OCI-LY3 (cell line): ENCODE data around the gene PAM16.

Experiments
- H2AFZ ChIP-seq: fragments of 200-600, 300-600 bp; shearing (Covaris generic); 2 replicates; pipeline ENCODE4 v1.6.0; 2014; ENCODE audit warnings: antibody characterized with exemption, low read depth, low read length
- H3K27ac ChIP-seq: fragments of 200-600, 300-600 bp; sonication (generic); 2 replicates; pipeline ENCODE4 v1.5.1; 2014; ENCODE audit warnings: mild to moderate bottlenecking, low read length, moderate library complexity, mixed read lengths
- H3K27me3 ChIP-seq: fragments of 200-600, 300-600 bp; sonication (generic); 2 replicates; pipeline ENCODE4 v1.6.1; 2014; ENCODE audit warnings: low read depth, low read length, mixed read lengths
- H3K36me3 ChIP-seq: fragments of 200-600, 300-600 bp; sonication (generic); replicated peaks from 2 replicates; pipeline ENCODE3; 2014; ENCODE audit warnings: low read depth, low read length, mixed read lengths
- H3K4me1 ChIP-seq: fragments of 300-600, 200-600 bp; sonication (generic); 2 replicates; pipeline ENCODE4 v1.6.1; 2014; ENCODE audit warnings: low read length, mixed read lengths
- H3K4me2 ChIP-seq: fragments of 200-600, 300-600 bp; sonication (generic); 2 replicates; pipeline ENCODE4 v1.6.1; 2014; ENCODE audit warnings: low read length, mixed read lengths
- H3K4me3 ChIP-seq: fragments of 300-600, 200-600 bp; sonication (generic); 2 replicates; pipeline ENCODE4 v1.5.1; 2014; ENCODE audit warnings: antibody characterized with exemption, mild to moderate bottlenecking, low read length, moderate library complexity
- H3K79me2 ChIP-seq: fragments of 300-600, 200-600 bp; shearing (Covaris generic); 2 replicates; pipeline ENCODE4 v1.6.1; 2014; ENCODE audit warnings: mild to moderate bottlenecking, low read length, mixed read lengths
- H3K9ac ChIP-seq: fragments of 300-600, 200-600 bp; shearing (Covaris generic); 2 replicates; pipeline ENCODE4 v1.6.0; 2014; ENCODE audit warnings: mild to moderate bottlenecking, low read length, moderate library complexity
- H3K9me3 ChIP-seq: fragments of 200-600, 300-600 bp; shearing (Covaris generic); 2 replicates; pipeline ENCODE4 v1.6.1; 2014; ENCODE audit warnings: low read length, mixed read lengths; ENCODE audit not compliant: insufficient read depth
- H4K20me1 ChIP-seq: fragments of 200-600, 300-600 bp; sonication (generic); 2 replicates; pipeline ENCODE4 v1.6.1; 2016; ENCODE audit warnings: low read length, mixed read lengths; ENCODE audit not compliant: insufficient read depth
- EZH2phosphoT487 ChIP-seq: fragments of 200-600 bp; shearing (Covaris generic); IDR thresholded peaks from 2 replicates; pipeline ENCODE4 v1.6.1; 2018; ENCODE audit warnings: antibody characterized with exemption, mixed run types, low read depth
- TF ChIP-seq, protein P1 (sequence below): fragments of 200-600, 300-600 bp; sonication (generic); IDR thresholded peaks from 2 replicates; pipeline ENCODE4 v1.5.1; 2014; ENCODE audit warnings: antibody characterized with exemption, low read length, low read depth

PAM16 gene

DNA sequence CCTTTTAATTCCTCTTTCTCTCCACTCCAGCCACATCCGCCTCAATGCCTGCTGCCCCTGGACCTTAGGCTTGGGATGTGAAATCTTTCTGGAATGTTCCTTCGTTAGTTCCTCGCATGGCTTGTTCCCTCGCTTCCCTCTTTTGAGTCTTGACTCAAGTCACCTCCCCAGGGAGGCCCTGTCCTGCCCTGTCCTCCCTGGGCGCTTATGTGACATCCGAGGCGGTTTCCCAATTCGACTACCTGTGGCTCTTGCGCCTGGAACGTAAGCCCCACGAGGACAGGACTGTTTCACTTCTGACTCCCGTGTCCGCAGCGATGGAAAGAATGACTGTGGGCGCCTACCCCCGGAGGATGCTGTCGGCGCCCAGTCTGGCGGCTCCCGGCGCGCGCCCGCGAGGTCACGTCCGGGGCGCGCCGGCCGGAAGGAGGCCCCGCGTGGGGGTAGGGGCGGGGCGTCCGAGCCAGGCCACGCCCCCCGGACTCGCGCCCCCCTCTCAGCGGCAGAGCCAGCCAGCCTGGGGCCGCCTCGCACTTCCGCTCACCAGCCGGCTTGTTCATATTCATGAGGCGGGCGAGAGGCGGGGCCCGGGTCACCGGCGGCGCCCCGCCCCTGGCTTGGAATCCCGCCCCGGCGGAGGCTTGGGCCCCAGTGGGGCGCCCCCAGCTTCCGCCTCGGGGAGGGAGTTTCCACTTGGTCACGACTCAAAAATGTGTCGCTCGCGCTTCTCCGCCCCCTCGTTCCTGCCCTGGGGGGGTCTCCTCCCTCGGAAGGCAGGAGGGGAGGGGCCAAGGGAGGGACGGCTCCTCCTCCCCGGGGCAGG lies 43.7 kb downstream of the PAM16 start:
- peak overlapping the region; percentile 4 for H2AFZ ChIP-seq
- TF ChIP-seq EZH2phosphoT487 = no peak
- TF ChIP-seq, protein P1, sequence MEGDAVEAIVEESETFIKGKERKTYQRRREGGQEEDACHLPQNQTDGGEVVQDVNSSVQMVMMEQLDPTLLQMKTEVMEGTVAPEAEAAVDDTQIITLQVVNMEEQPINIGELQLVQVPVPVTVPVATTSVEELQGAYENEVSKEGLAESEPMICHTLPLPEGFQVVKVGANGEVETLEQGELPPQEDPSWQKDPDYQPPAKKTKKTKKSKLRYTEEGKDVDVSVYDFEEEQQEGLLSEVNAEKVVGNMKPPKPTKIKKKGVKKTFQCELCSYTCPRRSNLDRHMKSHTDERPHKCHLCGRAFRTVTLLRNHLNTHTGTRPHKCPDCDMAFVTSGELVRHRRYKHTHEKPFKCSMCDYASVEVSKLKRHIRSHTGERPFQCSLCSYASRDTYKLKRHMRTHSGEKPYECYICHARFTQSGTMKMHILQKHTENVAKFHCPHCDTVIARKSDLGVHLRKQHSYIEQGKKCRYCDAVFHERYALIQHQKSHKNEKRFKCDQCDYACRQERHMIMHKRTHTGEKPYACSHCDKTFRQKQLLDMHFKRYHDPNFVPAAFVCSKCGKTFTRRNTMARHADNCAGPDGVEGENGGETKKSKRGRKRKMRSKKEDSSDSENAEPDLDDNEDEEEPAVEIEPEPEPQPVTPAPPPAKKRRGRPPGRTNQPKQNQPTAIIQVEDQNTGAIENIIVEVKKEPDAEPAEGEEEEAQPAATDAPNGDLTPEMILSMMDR = no peak
- H3K4me1 ChIP-seq = peaks cover 29% of the 10 kb centered on the region

DNA sequence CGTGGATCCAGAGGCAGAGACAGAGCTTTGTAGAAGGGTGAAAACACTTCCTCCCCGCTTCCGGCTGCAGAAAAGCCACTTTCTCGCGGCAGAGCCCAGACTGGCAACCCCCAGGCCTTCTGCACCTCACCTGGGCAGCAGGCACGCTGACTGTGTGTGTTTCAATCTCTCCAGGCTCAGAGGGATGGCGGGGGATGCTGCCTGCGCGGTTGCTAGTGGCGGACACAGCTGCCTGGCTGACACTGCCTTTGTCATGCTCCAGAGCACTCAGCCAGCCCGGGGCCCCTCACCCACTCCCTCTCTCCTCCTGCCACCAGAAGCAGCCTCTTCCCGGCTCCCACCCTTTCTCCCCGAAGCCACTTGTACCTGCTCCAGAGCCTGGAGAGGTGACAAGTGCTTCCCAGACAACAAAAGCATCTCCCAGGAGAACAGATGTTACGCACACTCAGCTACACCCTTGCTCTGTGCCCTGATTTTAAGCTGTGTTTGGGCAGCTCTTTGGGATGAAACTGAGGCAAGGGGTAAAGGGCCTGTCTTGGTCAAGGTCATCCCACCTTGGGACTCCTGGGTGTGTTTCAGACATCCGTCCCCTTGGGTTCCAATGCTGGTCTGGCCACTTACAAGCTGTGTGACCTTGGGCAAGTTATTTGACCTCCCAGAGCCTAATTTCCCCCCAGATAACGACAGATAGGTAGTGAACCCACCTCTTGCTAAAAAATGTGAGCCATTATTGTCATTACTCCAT lies 44.5 kb downstream of the PAM16 start:
- H3K9ac ChIP-seq = peak overlapping the region; percentile 81

More for the DNA sequence above, 43.7 kb downstream of the PAM16 start:
- Histone ChIP-seq H3K36me3 (peaks cover 9% of the 10 kb centered on the region), H3K4me3 (peak overlapping the region; percentile 90), H3K4me2 (peak overlapping the region; percentile 96), H3K9me3 (no peaks in the 10 kb centered on the region), H3K9ac (peak overlapping the region; percentile 81), H3K27ac (peak overlapping the region; percentile 63), H3K79me2 (peaks cover 19% of the 10 kb centered on the region), H4K20me1 (no peaks in the 10 kb centered on the region), H3K27me3 (no peaks in the 10 kb centered on the region)

DNA sequence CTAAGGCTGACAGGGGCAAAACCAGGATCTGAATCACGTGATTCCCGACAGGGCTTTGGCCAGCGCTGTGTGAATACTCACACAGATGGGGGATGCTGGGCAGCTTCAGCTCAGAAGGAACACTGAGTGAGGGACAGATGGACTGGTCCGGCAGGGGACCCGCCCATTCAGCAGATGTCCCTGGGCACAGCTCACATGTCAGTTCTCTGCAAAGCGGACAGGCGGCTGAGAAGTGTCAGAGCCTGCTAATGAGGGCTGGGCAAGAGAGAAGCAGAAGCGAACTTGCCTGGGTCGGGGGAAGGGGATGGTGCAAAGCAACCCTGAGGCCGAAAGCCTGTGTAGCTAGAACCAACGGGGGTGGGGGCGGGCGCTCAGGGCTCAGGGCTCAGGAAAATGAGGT lies 47.1 kb downstream of the PAM16 start:
- Histone ChIP-seq H3K36me3 (peaks cover 11% of the 10 kb centered on the region), H4K20me1 (no peaks in the 10 kb centered on the region), H3K4me2 (no peak overlapping the region), H3K9me3 (no peaks in the 10 kb centered on the region), H3K9ac (no peak overlapping the region), H3K79me2 (peaks cover 19% of the 10 kb centered on the region), H3K4me3 (no peak overlapping the region), H2AFZ (no peak overlapping the region), H3K27ac (no peak overlapping the region), H3K4me1 (peaks cover 16% of the 10 kb centered on the region), H3K27me3 (no peaks in the 10 kb centered on the region)
- TF ChIP-seq, protein P1 = no peak
- TF ChIP-seq EZH2phosphoT487 = no peak

More for the DNA sequence above, 44.5 kb downstream of the PAM16 start:
- H2AFZ ChIP-seq = no peak overlapping the region
- H3K9me3 ChIP-seq = no peaks in the 10 kb centered on the region
- peaks cover 19% of the 10 kb centered on the region for H3K79me2 ChIP-seq
- peak overlapping the region; percentile 53 for H3K27ac ChIP-seq
- H3K4me3 ChIP-seq = peak overlapping the region; percentile 90
- peaks cover 29% of the 10 kb centered on the region for H3K4me1 ChIP-seq
- H3K27me3 ChIP-seq = no peaks in the 10 kb centered on the region
- no peaks in the 10 kb centered on the region for H4K20me1 ChIP-seq
- TF ChIP-seq, protein P1 = no peak
- no peak for TF ChIP-seq EZH2phosphoT487
- H3K36me3 ChIP-seq = peaks cover 11% of the 10 kb centered on the region
- H3K4me2 ChIP-seq = peak overlapping the region; percentile 96

DNA sequence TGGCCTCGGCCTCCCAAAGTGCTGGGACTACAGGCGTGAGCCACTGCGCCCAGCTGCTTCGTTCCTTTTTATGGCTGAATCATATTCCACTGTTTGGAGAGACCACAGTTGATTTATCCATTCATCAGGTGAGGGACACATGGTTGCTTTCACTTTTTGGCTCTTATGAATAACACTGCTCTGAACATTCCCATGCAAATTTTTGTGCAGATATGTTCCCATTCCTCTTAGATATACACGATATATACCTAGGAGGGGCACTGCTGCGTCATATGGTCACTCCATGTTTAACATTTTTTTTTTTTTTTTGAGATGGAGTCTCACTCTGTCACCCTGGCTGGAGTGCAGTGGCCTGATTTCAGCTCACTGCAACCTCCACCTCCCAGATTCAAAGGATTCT lies 49.2 kb downstream of the PAM16 start:
- Histone ChIP-seq H3K4me3 (no peak overlapping the region), H3K36me3 (peaks cover 11% of the 10 kb centered on the region)

More for the DNA sequence above, 49.2 kb downstream of the PAM16 start:
- Histone ChIP-seq H3K27ac (no peak overlapping the region), H4K20me1 (no peaks in the 10 kb centered on the region), H3K9ac (no peak overlapping the region), H2AFZ (no peak overlapping the region), H3K4me1 (peaks cover 10% of the 10 kb centered on the region), H3K9me3 (no peaks in the 10 kb centered on the region), H3K27me3 (no peaks in the 10 kb centered on the region), H3K79me2 (peaks cover 14% of the 10 kb centered on the region), H3K4me2 (no peak overlapping the region)
- TF ChIP-seq, protein P1 = no peak
- no peak for TF ChIP-seq EZH2phosphoT487
